ENCODE data around the gene CXCL5.

DNA sequence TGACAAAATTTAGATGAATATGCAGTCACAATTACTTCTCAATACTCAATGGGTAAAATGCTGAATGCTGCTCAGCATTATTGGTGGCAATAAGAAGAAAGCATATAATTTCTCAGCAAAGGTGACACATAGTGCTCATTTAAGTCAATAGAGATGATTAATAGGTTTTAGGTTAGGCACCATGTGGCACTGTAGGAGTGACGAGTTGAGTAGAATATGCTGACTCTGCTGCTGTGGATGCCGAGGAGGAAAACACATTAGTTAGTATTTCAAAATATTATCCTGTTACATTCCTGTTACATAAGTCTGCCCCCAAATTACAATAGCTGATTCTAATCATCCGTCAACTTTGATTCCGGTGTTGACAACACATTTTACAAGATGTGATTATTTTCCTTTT is 13.7 kb upstream of the CXCL5 start:
- TF ChIP-seq, protein P1, sequence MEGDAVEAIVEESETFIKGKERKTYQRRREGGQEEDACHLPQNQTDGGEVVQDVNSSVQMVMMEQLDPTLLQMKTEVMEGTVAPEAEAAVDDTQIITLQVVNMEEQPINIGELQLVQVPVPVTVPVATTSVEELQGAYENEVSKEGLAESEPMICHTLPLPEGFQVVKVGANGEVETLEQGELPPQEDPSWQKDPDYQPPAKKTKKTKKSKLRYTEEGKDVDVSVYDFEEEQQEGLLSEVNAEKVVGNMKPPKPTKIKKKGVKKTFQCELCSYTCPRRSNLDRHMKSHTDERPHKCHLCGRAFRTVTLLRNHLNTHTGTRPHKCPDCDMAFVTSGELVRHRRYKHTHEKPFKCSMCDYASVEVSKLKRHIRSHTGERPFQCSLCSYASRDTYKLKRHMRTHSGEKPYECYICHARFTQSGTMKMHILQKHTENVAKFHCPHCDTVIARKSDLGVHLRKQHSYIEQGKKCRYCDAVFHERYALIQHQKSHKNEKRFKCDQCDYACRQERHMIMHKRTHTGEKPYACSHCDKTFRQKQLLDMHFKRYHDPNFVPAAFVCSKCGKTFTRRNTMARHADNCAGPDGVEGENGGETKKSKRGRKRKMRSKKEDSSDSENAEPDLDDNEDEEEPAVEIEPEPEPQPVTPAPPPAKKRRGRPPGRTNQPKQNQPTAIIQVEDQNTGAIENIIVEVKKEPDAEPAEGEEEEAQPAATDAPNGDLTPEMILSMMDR (IDR thresholded peaks at IDR 0.05) = no peak
- TF ChIP-seq POLR2AphosphoS5 (IDR thresholded peaks at IDR 0.05; ENCODE audit: low read depth, low read length) = no peak
- TF ChIP-seq, protein P2, sequence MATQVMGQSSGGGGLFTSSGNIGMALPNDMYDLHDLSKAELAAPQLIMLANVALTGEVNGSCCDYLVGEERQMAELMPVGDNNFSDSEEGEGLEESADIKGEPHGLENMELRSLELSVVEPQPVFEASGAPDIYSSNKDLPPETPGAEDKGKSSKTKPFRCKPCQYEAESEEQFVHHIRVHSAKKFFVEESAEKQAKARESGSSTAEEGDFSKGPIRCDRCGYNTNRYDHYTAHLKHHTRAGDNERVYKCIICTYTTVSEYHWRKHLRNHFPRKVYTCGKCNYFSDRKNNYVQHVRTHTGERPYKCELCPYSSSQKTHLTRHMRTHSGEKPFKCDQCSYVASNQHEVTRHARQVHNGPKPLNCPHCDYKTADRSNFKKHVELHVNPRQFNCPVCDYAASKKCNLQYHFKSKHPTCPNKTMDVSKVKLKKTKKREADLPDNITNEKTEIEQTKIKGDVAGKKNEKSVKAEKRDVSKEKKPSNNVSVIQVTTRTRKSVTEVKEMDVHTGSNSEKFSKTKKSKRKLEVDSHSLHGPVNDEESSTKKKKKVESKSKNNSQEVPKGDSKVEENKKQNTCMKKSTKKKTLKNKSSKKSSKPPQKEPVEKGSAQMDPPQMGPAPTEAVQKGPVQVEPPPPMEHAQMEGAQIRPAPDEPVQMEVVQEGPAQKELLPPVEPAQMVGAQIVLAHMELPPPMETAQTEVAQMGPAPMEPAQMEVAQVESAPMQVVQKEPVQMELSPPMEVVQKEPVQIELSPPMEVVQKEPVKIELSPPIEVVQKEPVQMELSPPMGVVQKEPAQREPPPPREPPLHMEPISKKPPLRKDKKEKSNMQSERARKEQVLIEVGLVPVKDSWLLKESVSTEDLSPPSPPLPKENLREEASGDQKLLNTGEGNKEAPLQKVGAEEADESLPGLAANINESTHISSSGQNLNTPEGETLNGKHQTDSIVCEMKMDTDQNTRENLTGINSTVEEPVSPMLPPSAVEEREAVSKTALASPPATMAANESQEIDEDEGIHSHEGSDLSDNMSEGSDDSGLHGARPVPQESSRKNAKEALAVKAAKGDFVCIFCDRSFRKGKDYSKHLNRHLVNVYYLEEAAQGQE (IDR thresholded peaks at IDR 0.05; ENCODE audit: insufficient read depth in 1 of 2, low read depth in 2 of 2, low read length in 1 of 2) = no peak

Measured in Panc1 (cell line).